Epithelial cell of esophagus (primary cell): Measurements from ENCODE around the gene SLC9B2.
A peak's percentile ranks its signal among the peaks of the same experiment; 100 is the strongest.
"Not testable (repeated sequence)": the region's sequence is repeated elsewhere in the genome, so short reads cannot be mapped to it uniquely, and the experiment has no call there.

ENCODE experiments used
- DNase-seq: peaks from one replicate; pipeline ENCODE4 v3.0.0; 2010; ENCODE audit warnings: low read depth
- H3K4me3 ChIP-seq: 2 replicates; pipeline ENCODE4 v1.5.1; 2011; ENCODE audit warnings: mild to moderate bottlenecking, low read length, control low read depth
- TF ChIP-seq, protein P1 (sequence below): IDR thresholded peaks from 2 replicates; pipeline ENCODE4 v1.5.1; 2011; ENCODE audit warnings: low read depth, mild to moderate bottlenecking, low read length, control low read depth, inconsistent platforms; ENCODE audit not compliant: insufficient read depth; ENCODE audit errors: missing control alignments

Gene SLC9B2

GRCh38 chr4:103010804-103011203 lies 65.8 kb downstream of the SLC9B2 start:
- TF ChIP-seq, protein P1, sequence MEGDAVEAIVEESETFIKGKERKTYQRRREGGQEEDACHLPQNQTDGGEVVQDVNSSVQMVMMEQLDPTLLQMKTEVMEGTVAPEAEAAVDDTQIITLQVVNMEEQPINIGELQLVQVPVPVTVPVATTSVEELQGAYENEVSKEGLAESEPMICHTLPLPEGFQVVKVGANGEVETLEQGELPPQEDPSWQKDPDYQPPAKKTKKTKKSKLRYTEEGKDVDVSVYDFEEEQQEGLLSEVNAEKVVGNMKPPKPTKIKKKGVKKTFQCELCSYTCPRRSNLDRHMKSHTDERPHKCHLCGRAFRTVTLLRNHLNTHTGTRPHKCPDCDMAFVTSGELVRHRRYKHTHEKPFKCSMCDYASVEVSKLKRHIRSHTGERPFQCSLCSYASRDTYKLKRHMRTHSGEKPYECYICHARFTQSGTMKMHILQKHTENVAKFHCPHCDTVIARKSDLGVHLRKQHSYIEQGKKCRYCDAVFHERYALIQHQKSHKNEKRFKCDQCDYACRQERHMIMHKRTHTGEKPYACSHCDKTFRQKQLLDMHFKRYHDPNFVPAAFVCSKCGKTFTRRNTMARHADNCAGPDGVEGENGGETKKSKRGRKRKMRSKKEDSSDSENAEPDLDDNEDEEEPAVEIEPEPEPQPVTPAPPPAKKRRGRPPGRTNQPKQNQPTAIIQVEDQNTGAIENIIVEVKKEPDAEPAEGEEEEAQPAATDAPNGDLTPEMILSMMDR, result no peak
- DNase-seq, result no peak
- no peak overlapping the region for H3K4me3 ChIP-seq

- H3K4me3 ChIP-seq, result no peak overlapping the region
- TF ChIP-seq, protein P1, result peak; percentile 71
- DNase-seq, result peak; percentile 81
These were observed 67.5 kb downstream of the SLC9B2 start for GRCh38 chr4:103008875-103009729.

DNA sequence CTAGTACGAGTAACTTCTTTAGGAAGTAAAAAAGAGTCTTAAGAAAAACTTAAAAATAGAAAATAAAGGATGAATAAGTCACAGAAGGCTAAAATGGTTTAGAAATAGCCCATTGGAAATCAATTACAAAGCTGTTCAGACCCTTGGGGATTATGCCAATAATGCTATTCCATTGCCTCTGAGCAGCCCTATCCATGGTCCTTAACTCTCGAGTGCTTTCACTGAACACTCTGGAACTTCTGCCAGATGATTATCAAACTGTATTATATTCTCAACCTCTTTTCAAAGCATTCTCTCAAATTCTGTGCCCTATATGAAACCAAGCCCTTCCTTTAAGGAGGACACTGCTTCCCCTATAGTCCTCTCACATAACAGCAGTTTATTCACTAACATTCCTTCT lies 74.0 kb downstream of the SLC9B2 start:
- TF ChIP-seq, protein P1, result no peak
- DNase-seq, result peak; percentile 38
- no peak overlapping the region for H3K4me3 ChIP-seq

DNA sequence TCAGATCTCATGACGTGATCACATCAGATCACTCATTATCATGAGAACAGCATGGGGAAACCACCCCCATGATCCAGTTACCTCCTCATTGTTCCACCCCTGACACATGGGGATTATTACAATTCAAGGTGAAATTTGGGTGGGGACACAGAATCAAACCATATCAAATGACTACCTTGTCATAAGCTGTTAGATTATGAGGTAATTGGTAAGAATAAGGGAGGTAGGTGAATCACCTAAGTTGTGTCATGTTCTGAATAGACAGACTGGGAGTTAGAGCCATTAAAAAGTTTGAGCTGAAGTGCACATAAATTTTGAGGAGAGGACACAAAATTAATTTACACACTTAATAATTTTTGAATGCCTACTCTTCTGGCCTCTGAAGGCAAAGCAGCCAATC lies 81.8 kb downstream of the SLC9B2 start:
- H3K4me3 ChIP-seq, result no peak overlapping the region
- TF ChIP-seq, protein P1, result no peak
- DNase-seq, result peak; percentile 45

DNA sequence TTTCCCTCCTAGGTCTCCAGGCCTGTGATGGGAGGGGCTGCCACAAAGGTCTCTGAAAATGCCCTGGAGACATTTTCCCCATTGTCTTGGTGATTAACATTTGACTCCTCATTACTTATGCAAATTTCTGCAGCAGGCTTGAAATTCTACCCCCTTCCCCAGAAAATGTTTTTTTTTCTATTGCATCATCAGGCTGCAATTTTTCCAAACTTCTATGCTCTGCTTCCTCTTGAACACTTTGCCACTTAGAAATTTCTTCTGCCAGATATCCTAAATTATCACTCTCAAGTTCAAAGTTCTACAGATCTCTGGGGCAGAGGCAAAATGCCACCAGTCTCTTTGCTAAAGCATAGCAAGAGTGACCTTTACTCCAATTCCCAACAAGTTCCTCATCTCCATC lies 82.6 kb downstream of the SLC9B2 start:
- H3K4me3 ChIP-seq, DNase-seq: not testable (repeated sequence)

DNA sequence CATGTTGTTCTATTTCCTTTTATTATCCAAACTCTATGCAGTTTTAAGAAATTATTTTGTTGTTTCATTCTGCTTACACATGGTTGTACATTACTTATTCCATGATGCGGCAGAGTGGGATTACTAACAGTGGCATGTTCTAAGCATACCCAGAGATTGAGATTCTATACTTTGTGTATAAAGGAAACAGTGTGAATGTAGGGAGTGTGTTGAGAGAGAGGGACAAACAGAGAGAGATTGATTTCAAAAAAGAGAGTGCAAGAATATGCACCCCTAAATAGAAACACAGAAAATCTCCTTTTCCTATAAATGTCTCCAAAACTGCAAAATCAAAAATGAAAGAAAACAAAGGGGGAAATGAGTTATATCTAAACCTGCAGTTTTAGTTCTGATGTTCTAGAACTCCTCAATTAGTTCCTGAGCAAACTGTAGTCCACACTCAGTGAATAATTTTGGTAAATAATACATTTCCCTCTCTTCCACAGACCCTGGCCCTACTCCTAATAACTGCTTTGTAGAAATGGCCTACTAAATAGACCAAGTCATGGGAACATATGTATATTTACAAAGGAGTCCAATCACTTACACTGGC lies 88.0 kb downstream of the SLC9B2 start:
- no peak for DNase-seq
- H3K4me3 ChIP-seq, result no peak overlapping the region
- TF ChIP-seq, protein P1, result no peak

- TF ChIP-seq, protein P1, result no peak
- DNase-seq, result no peak
- no peak overlapping the region for H3K4me3 ChIP-seq
These were observed 95.6 kb downstream of the SLC9B2 start for GRCh38 chr4:102981005-102981404.
